Measurements from ENCODE around the gene TTC28. TPM values are rescaled to one million over a fixed set of nuclear protein-coding genes. Genes with fewer than 3 reads are reported as not detected.

TTC28 gene
- total and polyA plus RNA-seq, 11 donors: 5.1 to 34.9 (median 21.8) TPM

GRCh38 chr22:28004021-28004420, 675.6 kb downstream of the TTC28 start:
- Histone ChIP-seq H3K4me1 (peaks cover 0 to 18% (median 6%) of the 10 kb centered on the region in 12 donors), H3K4me3 (no peak overlapping the region), H3K27me3 (no peaks in the 10 kb centered on the region), H3K9me3 (no peaks in the 10 kb centered on the region), H3K36me3 (peaks cover 0 to 18% (median 10%) of the 10 kb centered on the region in 9 donors), H3K27ac (no peak overlapping the region)
- ATAC-seq (no peak), DNase-seq (no peak)
- intact Hi-C loops (cut with DNase I): loop anchor here in 3 of 10 donors (10.0 kb wide), 2 partner anchors 599 to 1249 kb away; no protein-coding TSS in a partner anchor
- 96 to 98% (median 97%) methylated on average over 6 of the region's 6 CpGs for WGBS, 4 donors
- TF ChIP-seq CTCF (IDR thresholded peaks at IDR 0.05): no peak
- no peak for TF ChIP-seq POLR2A (IDR thresholded peaks at IDR 0.05)

- DNase-seq (no peak), ATAC-seq (no peak)
- Histone ChIP-seq H3K27ac (no peak overlapping the region), H3K4me3 (no peak overlapping the region), H3K4me1 (peaks cover 0 to 16% (median 6%) of the 10 kb centered on the region in 12 donors), H3K36me3 (peaks cover 0 to 28% (median 20%) of the 10 kb centered on the region in 9 donors), H3K9me3 (no peaks in the 10 kb centered on the region), H3K27me3 (no peaks in the 10 kb centered on the region)
- WGBS, 4 donors: 86 to 87% (median 86%) methylated on average over 8 of the region's 8 CpGs
- intact Hi-C loops (cut with DNase I): loop anchor here in 3 of 10 donors (10.0 kb wide), 2 partner anchors 598 to 1248 kb away; no protein-coding TSS in a partner anchor
- TF ChIP-seq CTCF (IDR thresholded peaks at IDR 0.05) (no peak), POLR2A (IDR thresholded peaks at IDR 0.05) (no peak)
Measured at GRCh38 chr22:28002863-28003565, 676.6 kb downstream of the TTC28 start.

GRCh38 chr22:28002181-28002700, 677.4 kb downstream of the TTC28 start:
- ATAC-seq (no peak), DNase-seq (no peak)
- Histone ChIP-seq H3K4me1 (peaks cover 0 to 16% (median 6%) of the 10 kb centered on the region in 12 donors), H3K4me3 (no peak overlapping the region), H3K27ac (no peak overlapping the region), H3K36me3 (peaks cover 0 to 36% (median 26%) of the 10 kb centered on the region in 9 donors), H3K27me3 (no peaks in the 10 kb centered on the region), H3K9me3 (no peaks in the 10 kb centered on the region)
- intact Hi-C loops (cut with DNase I): loop anchor here in 3 of 10 donors (10.0 kb wide), 2 partner anchors 597 to 1247 kb away; no protein-coding TSS in a partner anchor
- 95 to 96% (median 95%) methylated on average over 13 of the region's 13 CpGs for WGBS, 4 donors
- TF ChIP-seq CTCF (IDR thresholded peaks at IDR 0.05) (no peak), POLR2A (IDR thresholded peaks at IDR 0.05) (no peak)

- Histone ChIP-seq H3K36me3 (peaks cover 0 to 43% (median 26%) of the 10 kb centered on the region in 9 donors), H3K27me3 (no peaks in the 10 kb centered on the region), H3K4me1 (peaks cover 0 to 16% (median 5%) of the 10 kb centered on the region in 12 donors), H3K9me3 (no peaks in the 10 kb centered on the region), H3K4me3 (no peak overlapping the region), H3K27ac (no peak overlapping the region)
- WGBS, 4 donors: 95 to 98% (median 98%) methylated on average over 20 to 25 of the region's 25 CpGs
- ATAC-seq: no peak
- intact Hi-C loops (cut with DNase I): loop anchor here in 3 of 10 donors (10.0 kb wide), 2 partner anchors 597 to 1247 kb away; no protein-coding TSS in a partner anchor
- DNase-seq: peak in 1 of 5 donors; percentile 49
- TF ChIP-seq POLR2A (IDR thresholded peaks at IDR 0.05): no peak
- TF ChIP-seq CTCF (IDR thresholded peaks at IDR 0.05): no peak
Measured at GRCh38 chr22:28001171-28001835, 678.3 kb downstream of the TTC28 start.

All from heart left ventricle (tissue), 16 donors.